DLD1 (cell line): ENCODE measurements around the gene PSTPIP1.

Source experiments
- in situ Hi-C: cut with HindIII; loops from 2 replicates; pipeline ENCODE4 v1.10.0; 2017; ENCODE audit warnings: low sequenced_read_pairs

The PSTPIP1 gene

DNA sequence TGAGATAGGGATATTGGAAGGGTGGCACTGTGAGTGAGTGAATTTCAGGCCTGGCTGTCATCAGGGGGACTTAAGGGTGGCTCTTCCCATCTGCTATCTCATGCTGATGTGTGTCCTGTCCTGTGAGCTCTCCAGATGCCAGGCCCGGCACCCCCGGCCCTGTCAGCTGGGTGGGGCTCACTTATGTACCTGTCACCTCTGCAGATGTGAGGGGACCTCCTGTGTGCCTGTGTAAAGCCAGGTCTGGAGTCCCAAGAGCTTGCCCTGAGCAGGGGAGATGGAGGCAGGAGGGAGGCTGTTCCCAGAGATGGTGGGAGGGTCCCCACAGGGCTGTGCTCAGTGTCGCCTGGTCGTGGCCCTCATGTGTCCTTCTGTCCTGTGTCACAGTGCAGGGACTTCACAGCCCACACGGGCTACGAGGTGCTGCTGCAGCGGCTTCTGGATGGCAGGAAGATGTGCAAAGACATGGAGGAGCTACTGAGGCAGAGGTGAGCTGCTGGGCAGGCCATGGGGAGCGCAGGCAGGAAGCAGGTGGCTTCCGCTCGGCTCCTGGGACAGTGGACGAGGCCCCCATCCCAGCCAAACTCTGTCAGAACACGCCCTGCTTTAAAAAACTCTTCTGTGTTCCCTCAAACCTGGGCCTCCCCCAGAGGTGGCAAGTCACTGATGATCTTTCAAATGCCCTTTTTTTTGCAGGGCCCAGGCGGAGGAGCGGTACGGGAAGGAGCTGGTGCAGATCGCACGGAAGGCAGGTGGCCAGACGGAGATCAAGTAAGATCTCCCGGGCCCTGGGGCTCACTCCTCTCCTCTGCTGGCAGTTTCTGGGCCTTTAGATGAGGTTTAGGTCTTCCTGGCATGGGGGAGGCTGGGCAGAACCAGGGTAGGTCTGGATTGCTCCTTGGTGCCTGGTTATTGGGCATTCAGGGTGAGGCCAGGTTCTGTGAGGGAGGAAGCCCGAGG, 23.1 kb downstream of the PSTPIP1 start:
- in situ Hi-C loops, result no loop called here

DNA sequence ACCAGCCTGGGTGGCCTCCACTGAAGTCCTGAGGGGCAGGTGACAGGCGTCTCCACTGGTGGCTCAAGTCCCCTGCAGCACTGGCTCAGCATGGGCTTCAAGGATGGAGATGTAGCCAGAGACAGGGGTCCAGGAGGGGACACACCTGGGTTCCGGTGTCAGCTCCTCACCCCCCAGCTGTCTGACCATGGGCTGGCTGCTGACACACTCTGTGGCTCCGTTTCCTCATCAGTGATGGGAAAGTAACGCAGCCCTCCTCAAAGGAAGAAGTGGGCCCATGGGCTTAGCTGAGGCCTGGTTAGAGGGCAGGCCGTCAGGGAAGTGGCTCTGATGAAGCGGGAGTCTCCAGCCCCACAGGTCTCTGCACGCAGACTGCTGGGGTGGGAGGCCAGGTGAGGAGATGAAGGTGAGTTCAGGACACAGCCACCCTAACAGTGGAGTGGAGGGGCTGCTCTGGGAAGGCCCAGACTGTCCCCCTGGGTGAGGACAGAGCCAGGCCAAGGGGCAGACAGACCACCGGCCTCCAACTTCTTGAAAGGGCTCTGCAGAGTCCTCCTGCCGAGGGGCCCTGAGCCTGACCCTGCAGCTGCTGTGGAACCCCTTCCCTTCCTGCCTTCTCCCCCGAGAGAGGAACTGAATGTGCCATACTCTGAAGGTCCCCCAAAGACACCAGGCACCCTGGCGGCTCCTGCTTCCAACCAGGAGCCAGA, 24.0 kb downstream of the PSTPIP1 start:
- in situ Hi-C loops, result no loop called here

DNA sequence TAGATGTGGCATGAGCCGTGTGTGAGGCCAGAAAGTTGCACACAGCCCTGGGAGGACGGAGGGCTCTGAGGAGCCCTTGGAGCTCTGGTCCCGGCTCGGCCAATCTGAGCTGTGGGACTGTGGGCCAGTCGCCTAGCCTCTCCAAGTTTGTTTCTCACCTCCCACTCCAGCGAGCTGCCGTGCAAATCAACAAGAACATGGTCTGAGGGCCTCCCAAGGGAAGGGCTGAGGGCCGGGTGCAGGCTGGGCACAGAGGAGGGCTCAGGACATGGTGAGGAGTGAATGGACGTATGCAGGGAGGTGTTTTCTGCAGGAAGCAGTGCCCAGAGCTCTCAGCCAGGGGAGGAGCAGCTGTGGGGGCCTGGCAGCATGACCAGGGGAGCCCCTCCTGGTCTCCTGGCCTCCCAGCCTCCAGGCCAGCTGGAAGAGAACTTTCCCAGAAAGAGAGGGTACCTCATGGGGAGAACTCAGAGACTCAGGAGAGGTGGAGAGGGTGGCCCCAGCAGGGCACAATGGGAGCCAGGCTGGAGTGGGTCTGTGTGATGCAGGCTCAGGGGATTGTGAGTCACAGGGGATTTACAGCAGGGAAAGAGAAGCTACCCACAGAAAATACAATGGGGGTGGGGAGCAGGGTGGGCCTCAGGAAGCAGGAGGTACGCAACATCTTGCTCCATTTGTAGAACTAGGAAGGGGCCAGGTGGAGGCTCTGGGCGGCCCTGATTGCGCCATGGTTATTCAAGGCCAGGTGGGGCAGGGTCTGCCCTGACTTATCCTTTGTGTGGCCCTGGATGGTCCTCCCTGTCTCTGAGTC, 24.8 kb downstream of the PSTPIP1 start:
- in situ Hi-C loops, result no loop called here

DNA sequence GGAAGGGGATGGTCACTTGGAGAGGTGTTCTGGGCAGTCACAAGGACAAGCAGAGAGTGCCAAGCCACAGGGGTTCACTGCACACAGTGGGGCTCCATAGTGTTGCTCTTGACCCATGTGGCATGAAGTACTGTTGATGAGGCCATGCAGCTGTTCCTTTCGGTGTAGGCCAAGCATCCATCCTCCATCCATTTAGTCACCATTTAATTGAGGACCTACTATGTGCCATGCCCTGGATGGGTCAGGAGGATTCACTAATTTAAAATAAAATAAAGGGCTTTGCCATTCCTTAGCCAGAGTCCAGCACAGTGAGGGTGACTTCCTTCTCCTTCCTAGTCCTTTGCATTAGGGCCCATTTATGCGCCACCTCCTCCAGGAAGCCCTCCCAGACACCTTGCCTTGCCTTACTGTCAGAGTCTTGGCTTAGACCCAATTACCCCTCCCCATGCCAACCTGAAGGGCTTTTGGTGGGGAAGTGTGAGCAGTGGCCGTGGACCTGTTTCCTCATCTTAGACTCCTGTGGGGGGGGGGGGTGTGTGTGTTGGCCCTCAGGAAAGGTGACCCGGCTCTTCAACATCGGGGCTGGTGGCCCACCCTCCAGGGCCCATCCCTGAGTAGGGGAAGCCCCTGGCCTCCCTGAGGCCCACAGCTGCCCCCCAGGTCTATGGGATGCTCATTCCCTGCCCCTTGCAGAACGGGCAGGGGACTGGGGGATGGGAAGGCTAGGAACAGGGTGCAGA, 25.6 kb downstream of the PSTPIP1 start:
- in situ Hi-C loops, result no loop called here

DNA sequence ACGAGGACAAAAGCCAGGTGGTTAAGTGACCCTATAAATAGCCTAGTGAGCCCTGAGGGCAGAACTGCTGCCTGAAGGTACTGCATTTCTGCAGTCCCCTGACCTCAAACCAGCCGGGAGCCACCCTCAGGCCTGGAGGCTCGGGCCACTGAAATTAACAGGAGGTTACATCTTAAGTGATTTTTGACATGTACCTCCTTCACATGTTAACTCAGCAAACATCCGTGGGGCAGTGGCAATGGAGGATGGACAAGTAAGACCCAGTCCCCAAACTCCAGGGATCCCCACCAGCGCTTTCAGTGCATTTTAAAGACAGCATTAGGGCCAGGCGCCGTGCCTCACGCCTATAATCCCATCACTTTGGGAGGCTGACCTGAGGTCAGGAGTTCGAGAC, 26.2 kb downstream of the PSTPIP1 start:
- in situ Hi-C loops, result no loop called here

DNA sequence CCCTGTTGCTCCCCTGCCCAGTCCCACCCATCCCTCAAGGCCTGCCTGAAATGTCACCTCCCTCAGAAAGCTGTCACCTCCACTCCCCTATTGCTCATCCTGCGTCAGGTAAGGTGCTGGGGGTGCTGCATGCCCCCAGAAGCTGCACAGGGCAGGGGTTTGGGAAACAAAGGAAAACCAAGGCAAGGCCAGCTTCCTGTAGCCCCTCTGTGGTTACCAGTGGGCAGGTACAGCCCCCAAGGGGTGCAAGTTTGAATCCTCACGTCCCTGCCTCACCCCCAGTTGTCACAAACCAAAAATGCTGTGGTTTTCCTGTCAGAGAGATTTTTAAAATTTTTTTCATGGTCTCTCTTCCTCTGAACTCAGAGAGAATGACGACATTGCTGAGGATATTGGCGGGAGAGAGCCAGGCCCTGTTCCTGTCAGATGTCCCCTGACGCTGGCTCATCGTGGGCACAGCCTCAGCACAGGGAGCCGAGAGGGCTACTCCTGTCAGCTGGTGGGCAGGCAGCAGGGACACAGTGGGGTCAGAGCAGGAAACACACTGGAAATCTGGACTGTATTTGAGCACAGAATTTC, 27.0 kb downstream of the PSTPIP1 start:
- in situ Hi-C loops, result no loop called here

DNA sequence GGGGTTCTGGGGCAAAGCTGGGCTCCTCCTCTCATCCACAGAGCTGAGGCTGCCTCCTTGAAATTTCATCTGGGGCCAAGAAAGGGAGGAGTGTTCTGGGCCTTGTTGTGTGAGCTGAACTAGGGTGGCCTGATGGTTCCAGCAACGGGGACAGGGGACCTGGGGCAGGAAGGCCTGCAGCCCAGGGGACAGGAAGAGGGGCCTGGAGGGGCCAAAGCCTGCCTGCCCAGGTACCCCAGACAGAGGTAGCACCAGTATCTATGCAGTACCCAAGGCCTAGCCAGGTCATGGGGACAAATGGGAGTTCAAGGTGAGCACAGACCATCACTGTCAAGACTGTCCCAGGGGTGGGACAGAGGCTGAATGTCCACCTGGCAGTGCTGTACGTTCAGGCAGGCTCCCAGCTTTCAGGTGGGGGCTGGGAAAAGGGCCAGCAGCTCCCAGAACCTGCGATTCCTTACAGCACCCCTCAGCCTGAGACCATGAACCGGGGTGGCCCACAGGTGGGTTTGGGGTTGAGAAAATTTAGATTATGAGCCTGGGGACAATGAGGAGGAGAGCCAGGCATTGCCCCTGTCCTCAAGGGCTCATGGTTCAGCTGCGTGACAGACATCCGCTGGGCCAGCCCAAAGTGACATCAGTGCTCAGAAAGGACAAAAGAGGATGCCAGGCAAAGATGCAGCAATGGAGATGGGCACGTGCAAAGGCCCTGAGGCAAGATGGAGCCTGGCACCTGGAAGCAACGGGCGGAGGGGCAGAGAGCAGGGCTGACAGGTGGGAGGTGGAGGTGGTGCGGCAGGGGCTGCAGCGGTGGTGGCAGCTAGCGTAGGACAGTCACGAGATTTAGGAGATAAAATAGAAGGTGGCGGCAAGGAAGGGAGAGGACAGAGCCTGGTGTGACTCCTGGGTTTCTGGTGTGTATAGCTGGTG, 28.0 kb downstream of the PSTPIP1 start:
- in situ Hi-C loops, result no loop called here

DNA sequence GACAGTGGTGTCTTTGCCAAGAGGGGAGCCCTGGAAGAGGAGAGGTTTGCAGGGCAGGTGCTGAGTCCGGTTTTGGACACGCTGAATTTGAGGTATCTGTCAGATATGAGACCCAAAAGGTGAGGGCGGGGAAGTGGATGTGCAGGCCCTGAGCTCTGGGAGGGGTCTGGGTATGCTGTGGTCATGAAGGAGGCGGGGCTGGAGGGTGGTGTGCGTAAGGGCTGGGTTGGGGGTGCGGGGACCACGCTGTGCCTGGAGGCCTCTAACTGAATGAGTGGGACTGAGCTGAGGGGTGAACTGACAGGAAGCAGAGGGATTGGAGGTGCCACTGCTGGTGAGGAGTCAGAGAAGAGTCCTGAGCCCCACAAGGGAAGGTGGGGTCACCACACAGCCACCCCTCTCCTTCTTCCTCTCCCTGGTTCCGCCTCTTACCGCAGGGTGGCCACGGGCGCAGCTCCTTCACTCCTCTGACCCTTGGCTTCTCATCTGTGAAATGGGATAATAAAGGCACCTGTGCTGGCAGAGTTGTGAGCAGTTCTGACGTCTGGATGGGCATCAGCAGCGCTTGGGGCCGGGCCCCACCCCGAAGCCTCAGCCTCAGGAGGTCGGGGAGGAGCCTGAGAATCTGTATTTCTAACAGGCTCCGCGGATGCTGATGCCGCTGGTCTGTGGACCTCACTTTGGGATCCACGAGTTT, 28.8 kb downstream of the PSTPIP1 start:
- in situ Hi-C loops, result no loop called here

DNA sequence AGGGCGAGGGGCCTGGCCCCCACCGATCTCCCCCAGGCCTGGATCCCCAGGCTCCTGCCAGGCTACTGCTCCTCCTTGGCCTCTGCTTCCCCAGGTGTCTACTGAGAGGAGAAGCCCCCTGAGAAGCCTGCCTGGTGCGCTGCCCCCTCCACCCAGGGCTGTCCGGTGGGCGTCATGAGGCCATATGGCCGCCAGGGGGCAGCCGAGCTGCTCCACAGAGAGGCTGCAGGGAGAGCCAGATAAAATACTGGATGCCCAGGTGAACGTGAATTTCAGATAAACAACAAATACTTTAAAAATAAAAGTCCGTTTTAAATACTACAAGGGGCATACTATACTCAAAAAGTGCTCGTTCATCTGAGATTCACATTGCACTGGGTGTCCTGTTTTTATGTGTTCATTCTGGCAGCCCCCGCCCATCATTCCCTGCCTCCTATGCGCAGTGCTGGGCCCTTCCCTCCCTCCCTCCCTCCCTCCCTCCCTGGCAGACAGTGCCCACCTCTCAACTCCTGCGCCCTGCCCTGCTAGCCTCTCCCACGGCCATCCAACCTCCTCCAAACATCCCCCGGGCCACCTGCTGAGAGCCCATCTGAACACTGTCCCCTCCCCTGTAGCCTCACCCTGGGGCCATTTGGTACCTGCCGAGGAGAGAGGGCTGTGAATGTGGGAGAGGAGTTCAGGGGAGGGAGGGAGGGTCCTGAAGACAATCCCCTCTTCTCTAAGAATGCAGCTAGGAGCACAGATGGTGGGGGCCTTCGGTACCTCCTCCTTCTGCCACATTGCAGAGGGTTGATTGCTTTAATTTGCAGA, 29.6 kb downstream of the PSTPIP1 start:
- in situ Hi-C loops, result no loop called here

DNA sequence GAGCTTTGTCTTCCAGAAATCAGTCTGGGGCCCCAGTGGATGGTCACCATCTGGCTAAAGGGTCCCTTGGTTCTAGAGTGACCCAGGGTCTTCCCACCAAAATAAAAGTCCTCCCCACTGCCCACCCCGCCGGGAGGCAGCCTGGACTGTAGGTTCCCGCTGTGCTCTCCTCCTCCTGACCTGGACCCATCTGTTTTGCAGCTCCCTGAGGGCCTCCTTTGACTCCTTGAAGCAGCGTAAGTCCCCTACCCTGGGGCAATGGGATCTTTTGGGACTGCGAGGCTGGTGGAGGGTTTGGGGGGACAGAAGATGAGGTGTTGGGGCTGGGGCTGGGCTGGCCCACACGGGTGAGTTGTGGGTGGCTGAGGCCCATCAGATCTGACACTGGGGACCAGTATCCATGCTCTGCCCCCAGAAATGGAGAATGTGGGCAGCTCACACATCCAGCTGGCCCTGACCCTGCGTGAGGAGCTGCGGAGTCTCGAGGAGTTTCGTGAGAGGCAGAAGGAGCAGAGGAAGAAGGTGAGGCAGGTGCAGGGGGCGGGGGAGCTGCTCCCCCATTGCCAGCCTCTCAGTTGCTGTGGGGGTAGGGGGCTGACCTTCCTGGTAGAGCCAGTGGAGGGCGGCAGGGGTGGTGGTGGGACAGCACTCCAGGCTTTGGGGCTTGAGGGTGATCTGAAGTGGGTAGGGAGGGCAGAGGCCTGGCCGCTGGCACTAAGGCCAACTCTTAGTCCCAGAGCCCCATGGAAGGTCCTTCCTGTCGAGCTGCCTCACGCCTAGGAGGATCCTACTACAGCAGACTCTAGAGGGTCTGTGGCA, 30.4 kb downstream of the PSTPIP1 start:
- in situ Hi-C loops, result no loop called here

DNA sequence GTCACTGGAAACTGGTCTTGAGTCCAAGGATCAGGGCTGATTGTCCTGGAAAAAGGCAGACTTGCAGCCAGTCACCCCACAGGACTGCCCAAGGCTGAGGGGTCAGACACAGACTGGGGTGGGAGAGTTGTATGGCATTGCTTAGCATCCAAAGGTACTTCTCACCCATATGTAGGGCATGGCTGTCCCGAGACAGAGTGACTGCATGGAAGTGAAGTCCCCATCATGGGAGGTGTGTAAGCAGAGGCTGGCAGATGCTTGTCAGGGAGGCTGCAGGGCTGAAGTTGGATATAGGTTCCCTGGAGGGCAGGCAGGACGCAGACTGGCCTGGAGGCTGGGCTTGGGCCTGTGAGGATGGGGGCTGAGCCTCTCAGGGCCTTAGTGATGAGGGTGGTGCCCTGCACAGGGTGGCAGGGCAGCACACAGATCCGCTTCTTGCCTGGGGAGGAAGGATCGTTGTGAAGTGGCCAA, 31.1 kb downstream of the PSTPIP1 start:
- in situ Hi-C loops, result no loop called here

DNA sequence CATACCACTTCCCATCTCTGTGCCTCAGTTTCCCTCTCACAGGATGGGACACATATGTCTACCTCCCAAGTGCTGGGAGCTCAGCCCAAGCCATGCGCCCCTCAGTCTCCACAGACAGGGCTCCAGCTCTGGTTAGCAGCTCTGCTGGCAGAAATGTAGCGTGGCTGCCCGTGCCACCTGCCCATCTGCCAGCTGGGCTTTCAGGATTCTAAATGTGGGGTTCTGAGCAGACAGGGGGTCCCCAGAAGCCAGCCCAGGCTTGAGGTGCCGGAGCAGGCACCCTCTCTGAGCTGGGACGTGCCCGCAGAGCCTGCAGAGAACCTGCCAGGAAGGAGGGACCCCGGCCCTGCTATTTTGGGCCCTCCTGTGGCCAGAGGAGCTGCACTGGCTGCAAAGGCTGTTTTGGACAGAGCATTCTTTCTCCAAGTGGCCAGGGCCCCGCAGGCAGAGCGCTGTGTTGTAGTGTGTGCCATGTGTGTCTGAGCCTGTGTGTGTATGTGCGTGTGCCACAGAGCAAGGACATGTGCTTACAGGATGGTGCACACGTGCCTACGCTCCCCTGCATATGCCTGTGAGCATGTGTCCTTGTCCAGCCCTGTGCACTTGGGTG, 31.7 kb downstream of the PSTPIP1 start:
- in situ Hi-C loops, result no loop called here

DNA sequence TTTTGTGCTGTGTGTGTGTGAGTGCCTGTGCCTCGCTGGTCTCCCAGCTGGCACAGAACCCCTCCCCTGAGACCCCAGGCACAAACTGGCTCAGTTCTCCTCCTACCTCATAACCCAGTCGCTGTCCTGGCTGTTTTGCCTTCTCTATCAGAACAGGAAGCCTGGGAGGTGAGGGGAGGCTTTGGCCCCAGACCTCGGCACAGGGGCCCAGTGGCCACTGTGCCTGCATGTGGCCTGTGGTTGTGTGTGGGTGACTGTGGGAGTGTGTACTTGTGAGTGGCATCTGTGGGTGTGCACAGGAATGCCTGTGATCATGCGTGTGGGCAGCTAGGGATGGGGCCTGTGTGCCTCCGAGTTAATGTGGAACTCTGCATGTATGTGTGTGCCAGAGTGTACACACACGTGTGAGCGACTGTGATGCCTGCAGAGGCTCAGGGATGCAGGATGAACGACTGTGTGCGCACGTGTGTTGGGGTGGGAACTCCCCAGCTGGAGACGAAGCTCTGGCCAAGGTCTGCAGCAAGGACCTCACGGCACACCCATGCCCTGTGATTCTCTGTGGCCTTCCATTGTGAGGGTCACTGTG, 32.3 kb downstream of the PSTPIP1 start:
- in situ Hi-C loops, result no loop called here

DNA sequence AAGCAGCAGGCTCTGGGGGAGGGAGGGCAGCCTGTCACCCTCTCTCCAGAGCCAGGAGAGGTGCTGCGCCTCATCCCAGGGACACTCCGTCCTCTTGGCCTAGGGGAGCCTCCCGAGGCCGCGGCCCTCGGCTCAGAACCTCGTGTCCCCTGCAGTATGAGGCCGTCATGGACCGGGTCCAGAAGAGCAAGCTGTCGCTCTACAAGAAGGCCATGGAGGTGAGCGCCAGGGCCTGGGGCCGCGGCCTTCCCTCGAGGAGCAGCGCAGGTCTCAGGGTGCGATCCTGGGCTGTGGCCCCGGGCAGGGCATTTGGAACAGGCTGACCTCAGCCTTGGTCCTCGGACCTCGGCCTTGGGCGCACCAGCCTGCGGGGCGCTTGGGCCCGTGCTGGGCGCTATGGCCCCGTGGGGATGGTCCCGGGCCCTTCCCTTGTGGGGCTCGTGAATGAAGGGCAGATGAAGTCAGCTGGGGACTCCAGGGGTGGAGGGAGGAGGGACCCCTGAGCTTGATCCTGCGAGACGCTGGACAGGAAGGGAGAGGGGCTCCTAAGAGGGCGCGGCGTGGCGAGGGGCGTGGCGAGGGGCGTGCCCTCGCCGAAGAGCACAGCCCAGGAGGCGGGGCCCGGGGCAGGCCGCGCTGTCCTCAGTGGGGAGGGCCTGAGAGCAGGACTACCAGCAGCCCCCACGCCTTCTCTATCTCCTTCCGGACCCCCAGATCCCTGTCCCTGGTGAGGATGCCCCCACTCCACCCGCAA, 32.9 kb downstream of the PSTPIP1 start:
- in situ Hi-C loops, result no loop called here

DNA sequence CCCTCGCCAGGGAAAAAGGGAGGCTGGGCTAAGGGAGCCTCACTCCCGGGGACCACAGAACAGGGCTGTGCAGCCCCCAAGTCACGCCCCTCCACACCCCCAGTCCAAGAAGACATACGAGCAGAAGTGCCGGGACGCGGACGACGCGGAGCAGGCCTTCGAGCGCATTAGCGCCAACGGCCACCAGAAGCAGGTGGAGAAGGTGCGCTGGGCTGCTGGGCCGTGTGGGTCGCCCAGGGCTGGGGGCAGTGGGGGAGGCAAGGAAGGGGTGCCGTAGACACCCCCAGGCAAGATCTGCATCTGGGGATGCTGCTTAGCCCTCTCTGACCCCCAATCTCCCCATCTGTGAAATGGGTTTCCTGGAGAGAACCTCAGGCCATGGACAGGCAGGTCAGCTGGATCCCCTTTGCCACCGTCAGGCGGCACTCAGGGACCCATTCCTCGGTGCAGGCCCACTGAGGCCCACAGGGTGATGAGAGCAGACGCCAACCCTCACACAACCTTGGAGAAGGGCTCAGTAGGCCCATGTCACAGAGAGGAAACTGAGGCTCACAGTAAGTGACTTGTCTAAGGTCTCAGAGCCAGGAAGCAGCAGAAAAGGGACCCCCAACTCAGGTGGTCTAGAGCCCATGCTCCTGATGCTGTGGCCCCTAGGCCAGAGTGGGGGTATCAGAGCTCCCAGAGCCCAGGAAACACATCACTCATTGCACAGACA, 33.7 kb downstream of the PSTPIP1 start:
- in situ Hi-C loops, result no loop called here
